Panc1 (cell line): Measurements from ENCODE around the gene PABPC1L2A.
"Not testable (repeated sequence)": the region's sequence is repeated elsewhere in the genome, so short reads cannot be mapped to it uniquely, and the experiment has no call there.

Experiments
- CTCF ChIP-seq: fragments of 450-650 bp; IDR thresholded peaks from 2 replicates; pipeline ENCODE4 v1.5.1; 2017; ENCODE audit warnings: mild to moderate bottlenecking
- SIN3A ChIP-seq: IDR thresholded peaks from 2 replicates; pipeline ENCODE4 v1.6.1; 2012; ENCODE audit warnings: low read depth, mild to moderate bottlenecking, low read length, moderate library complexity, borderline replicate concordance; ENCODE audit not compliant: insufficient read depth

GRCh38 chrX:73078597-73078996 lies 715 bp downstream of the PABPC1L2A start:
- not testable (repeated sequence) for TF ChIP-seq CTCF, SIN3A
